Liver (tissue), 3 donors: ENCODE data around the gene SH3PXD2A.

Experiments
- GABPA ChIP-seq, 2 donors: IDR thresholded peaks in 1 of 2; conservative IDR thresholded peaks in 1 of 2; 2 replicates each; pipeline ENCODE4 v1.6.1; 2016; ENCODE audit warnings: antibody characterized with exemption in 2 of 2, mild to moderate bottlenecking in 1 of 2, moderate library complexity in 1 of 2
- HNF4A ChIP-seq, 2 donors: conservative IDR thresholded peaks; 2 replicates each; pipeline ENCODE4 v1.6.1; 2016; ENCODE audit warnings: antibody characterized with exemption in 2 of 2, mild to moderate bottlenecking in 2 of 2
- JUND ChIP-seq, 2 donors: IDR thresholded peaks; 2 replicates each; pipeline ENCODE4 v1.6.1; 2016; ENCODE audit warnings: antibody characterized with exemption in 2 of 2
- RAD21 ChIP-seq, 2 donors: IDR thresholded peaks; 2 replicates each; pipeline ENCODE4 v1.6.1; 2016; ENCODE audit warnings: antibody characterized with exemption in 2 of 2, mild to moderate bottlenecking in 2 of 2
- RXRA ChIP-seq, 2 donors: IDR thresholded peaks; 2 replicates each; pipeline ENCODE4 v1.6.1; 2017 to 2018; ENCODE audit warnings: antibody characterized with exemption in 2 of 2, mild to moderate bottlenecking in 1 of 2
- SP1 ChIP-seq: IDR thresholded peaks from 2 replicates; pipeline ENCODE4 v1.6.1; 2018; ENCODE audit warnings: antibody characterized with exemption, mild to moderate bottlenecking
- TAF1 ChIP-seq: conservative IDR thresholded peaks from 2 replicates; pipeline ENCODE4 v1.6.1; 2016; ENCODE audit warnings: antibody characterized with exemption, mild to moderate bottlenecking
- YY1 ChIP-seq: IDR thresholded peaks from 2 replicates; pipeline ENCODE4 v1.6.1; 2016; ENCODE audit warnings: antibody characterized with exemption, mild to moderate bottlenecking
- TF ChIP-seq, protein P1 (sequence below): fragments of 150-350 bp; IDR thresholded peaks from 2 replicates; pipeline ENCODE4 v1.5.1; 2017; ENCODE audit warnings: improper control_type of control experiment, low read depth, low read length; ENCODE audit not compliant: missing input control
- TF ChIP-seq, protein P2 (sequence below): IDR thresholded peaks from 2 replicates; pipeline ENCODE4 v1.6.1; 2016; ENCODE audit warnings: antibody characterized with exemption
- TF ChIP-seq, protein P3 (sequence below): IDR thresholded peaks from 2 replicates; pipeline ENCODE4 v1.6.1; 2016; ENCODE audit warnings: antibody characterized with exemption
- donor health status: healthy.
- donor health status: healthy.

DNA sequence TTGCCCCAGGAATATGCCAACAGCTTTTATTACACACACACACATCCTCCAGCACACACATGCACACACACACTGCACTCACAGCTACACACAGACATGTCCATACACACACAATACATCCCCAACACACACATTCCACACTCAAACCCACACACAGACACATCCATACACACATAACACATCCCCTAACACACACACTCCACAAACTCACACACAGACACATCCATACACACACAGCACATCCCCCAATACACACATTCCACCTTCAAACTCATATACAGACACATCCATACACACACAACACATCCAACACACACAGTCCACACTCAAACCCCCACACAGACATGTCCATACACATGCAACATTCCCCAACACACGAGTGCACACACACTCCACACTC lies 19.1 kb downstream of the SH3PXD2A start:
- TF ChIP-seq, protein P1, sequence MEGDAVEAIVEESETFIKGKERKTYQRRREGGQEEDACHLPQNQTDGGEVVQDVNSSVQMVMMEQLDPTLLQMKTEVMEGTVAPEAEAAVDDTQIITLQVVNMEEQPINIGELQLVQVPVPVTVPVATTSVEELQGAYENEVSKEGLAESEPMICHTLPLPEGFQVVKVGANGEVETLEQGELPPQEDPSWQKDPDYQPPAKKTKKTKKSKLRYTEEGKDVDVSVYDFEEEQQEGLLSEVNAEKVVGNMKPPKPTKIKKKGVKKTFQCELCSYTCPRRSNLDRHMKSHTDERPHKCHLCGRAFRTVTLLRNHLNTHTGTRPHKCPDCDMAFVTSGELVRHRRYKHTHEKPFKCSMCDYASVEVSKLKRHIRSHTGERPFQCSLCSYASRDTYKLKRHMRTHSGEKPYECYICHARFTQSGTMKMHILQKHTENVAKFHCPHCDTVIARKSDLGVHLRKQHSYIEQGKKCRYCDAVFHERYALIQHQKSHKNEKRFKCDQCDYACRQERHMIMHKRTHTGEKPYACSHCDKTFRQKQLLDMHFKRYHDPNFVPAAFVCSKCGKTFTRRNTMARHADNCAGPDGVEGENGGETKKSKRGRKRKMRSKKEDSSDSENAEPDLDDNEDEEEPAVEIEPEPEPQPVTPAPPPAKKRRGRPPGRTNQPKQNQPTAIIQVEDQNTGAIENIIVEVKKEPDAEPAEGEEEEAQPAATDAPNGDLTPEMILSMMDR = no peak
- TF ChIP-seq JUND (IDR thresholded peaks at IDR 0.05) = no peak
- TF ChIP-seq, protein P2, sequence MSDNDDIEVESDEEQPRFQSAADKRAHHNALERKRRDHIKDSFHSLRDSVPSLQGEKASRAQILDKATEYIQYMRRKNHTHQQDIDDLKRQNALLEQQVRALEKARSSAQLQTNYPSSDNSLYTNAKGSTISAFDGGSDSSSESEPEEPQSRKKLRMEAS = no peak
- TF ChIP-seq SP1 = no peak
- TF ChIP-seq YY1 = no peak
- TF ChIP-seq HNF4A (conservative IDR thresholded peaks at IDR 0.05) = no peak
- TF ChIP-seq, protein P3, sequence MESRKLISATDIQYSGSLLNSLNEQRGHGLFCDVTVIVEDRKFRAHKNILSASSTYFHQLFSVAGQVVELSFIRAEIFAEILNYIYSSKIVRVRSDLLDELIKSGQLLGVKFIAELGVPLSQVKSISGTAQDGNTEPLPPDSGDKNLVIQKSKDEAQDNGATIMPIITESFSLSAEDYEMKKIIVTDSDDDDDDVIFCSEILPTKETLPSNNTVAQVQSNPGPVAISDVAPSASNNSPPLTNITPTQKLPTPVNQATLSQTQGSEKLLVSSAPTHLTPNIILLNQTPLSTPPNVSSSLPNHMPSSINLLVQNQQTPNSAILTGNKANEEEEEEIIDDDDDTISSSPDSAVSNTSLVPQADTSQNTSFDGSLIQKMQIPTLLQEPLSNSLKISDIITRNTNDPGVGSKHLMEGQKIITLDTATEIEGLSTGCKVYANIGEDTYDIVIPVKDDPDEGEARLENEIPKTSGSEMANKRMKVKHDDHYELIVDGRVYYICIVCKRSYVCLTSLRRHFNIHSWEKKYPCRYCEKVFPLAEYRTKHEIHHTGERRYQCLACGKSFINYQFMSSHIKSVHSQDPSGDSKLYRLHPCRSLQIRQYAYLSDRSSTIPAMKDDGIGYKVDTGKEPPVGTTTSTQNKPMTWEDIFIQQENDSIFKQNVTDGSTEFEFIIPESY = no peak
- TF ChIP-seq RXRA (IDR thresholded peaks at IDR 0.05) = no peak
- no peak for TF ChIP-seq GABPA (IDR thresholded peaks at IDR 0.05 in 1 of 2, conservative IDR thresholded peaks at IDR 0.05 in 1 of 2)
- no peak for TF ChIP-seq TAF1
- TF ChIP-seq RAD21 (IDR thresholded peaks at IDR 0.05) = no peak
